Thyroid gland (tissue), 4 donors: ENCODE data around the gene PPP4C. TPM values are rescaled to one million over a fixed set of nuclear protein-coding genes. Genes with fewer than 3 reads are reported as not detected.

Experiments
- DNase-seq, 2 donors: peaks; one replicate each; pipeline ENCODE4 v3.0.0-alpha.2; 2019
- H3K27ac ChIP-seq, 3 donors: fragments of 200-600 bp; sonication (generic); 1 replicate in 2 of 3; 2 replicates in 1 of 3; pipeline ENCODE4 v1.5.1; 2016 to 2019; ENCODE audit warnings: mild to moderate bottlenecking in 1 of 3, moderate library complexity in 1 of 3
- H3K27me3 ChIP-seq: fragments of 200-600 bp; sonication (generic); one replicate; pipeline ENCODE4 v1.5.1; 2019
- H3K36me3 ChIP-seq, 2 donors: fragments of 200-600 bp; sonication (generic); one replicate each; pipeline ENCODE4 v1.5.1; 2016 to 2019
- H3K4me1 ChIP-seq, 2 donors: fragments of 200-600 bp; sonication (generic); one replicate each; pipeline ENCODE4 v1.5.1; 2017 to 2019
- H3K4me3 ChIP-seq, 3 donors: fragments of 200-600 bp; sonication (generic); replicated peaks in 1 of 3; 1 replicate in 2 of 3; 2 replicates in 1 of 3; pipeline ENCODE4 v1.5.1; 2016; ENCODE audit warnings: mild to moderate bottlenecking in 1 of 3
- H3K9me3 ChIP-seq: fragments of 200-600 bp; sonication (generic); one replicate; pipeline ENCODE4 v1.5.1; 2017
- POLR2A ChIP-seq, 2 donors: fragments of 450-650 bp; IDR thresholded peaks; one replicate each; pipeline ENCODE4 v1.6.1; 2017; ENCODE audit warnings: antibody characterized with exemption in 2 of 2, mild to moderate bottlenecking in 2 of 2, moderate library complexity in 1 of 2
- WGBS, 2 donors: methylation state at CpG; one replicate each; pipeline ENCODE4 v1.1.5; 2017; 5-methylcytosine and 5-hydroxymethylcytosine counted together
- intact Hi-C: fragments of 100-400 bp; cut with DNase I; formaldehyde crosslinking; loops from one replicate; pipeline ENCODE4 v1.15.1; 2023
- total RNA-seq, 4 donors: library from RNA; depleted of rRNA; stranded (reverse); fragments of >200 nt; gene quantifications; one replicate each; pipeline ENCODE4 v1.2.3, GENCODE V29; 2016
- TF ChIP-seq, protein P1 (sequence below), 6 experiments: fragments of 200-600 bp in 3 of 6; fragments of 450-650 bp in 3 of 6; sonication (generic) in 3 of 6; IDR thresholded peaks; one replicate each; pipeline ENCODE4 v1.5.1; 2016 to 2019; ENCODE audit warnings: antibody characterized with exemption in 6 of 6, mild to moderate bottlenecking in 2 of 6, inconsistent platforms in 1 of 6, moderate library complexity in 1 of 6

Gene PPP4C
- total RNA-seq, 4 donors from 2014 or later: 43.6 to 59.9 (median 50.8) TPM

DNA sequence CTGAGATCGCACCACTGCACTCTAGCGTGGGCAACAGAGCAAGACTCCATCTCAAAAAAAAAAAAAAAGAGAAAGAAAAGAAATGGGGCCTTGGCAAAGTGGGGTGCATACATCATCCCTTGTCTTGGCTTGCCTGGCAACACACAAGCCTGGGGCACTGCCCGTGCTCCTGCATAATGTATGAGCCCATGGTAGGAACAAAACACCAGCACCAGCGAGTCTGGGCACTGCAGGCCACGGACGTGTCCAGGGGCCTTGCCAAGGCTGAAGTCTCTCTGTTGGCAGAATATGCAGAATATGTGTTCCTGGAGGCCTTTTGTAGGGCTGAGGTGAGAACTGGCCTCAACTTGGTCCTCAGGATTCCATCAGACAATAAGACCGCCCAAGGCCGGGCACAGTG lies 25.9 kb upstream of the PPP4C start:
- 86 to 89% methylated on average over 8 of the region's 8 CpGs for WGBS, 2 donors
- no peak overlapping the region for H3K27ac ChIP-seq
- intact Hi-C loops: no loop called here
- no peak for DNase-seq
- peaks cover 11 to 15% of the 10 kb centered on the region in 2 donors for H3K4me1 ChIP-seq
- H3K27me3 ChIP-seq: no peaks in the 10 kb centered on the region
- H3K36me3 ChIP-seq: no peaks in the 10 kb centered on the region
- H3K4me3 ChIP-seq: no peak overlapping the region
- TF ChIP-seq, protein P1, sequence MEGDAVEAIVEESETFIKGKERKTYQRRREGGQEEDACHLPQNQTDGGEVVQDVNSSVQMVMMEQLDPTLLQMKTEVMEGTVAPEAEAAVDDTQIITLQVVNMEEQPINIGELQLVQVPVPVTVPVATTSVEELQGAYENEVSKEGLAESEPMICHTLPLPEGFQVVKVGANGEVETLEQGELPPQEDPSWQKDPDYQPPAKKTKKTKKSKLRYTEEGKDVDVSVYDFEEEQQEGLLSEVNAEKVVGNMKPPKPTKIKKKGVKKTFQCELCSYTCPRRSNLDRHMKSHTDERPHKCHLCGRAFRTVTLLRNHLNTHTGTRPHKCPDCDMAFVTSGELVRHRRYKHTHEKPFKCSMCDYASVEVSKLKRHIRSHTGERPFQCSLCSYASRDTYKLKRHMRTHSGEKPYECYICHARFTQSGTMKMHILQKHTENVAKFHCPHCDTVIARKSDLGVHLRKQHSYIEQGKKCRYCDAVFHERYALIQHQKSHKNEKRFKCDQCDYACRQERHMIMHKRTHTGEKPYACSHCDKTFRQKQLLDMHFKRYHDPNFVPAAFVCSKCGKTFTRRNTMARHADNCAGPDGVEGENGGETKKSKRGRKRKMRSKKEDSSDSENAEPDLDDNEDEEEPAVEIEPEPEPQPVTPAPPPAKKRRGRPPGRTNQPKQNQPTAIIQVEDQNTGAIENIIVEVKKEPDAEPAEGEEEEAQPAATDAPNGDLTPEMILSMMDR (IDR thresholded peaks at IDR 0.05): no peak
- TF ChIP-seq POLR2A (IDR thresholded peaks at IDR 0.05): no peak
- H3K9me3 ChIP-seq: no peaks in the 10 kb centered on the region

DNA sequence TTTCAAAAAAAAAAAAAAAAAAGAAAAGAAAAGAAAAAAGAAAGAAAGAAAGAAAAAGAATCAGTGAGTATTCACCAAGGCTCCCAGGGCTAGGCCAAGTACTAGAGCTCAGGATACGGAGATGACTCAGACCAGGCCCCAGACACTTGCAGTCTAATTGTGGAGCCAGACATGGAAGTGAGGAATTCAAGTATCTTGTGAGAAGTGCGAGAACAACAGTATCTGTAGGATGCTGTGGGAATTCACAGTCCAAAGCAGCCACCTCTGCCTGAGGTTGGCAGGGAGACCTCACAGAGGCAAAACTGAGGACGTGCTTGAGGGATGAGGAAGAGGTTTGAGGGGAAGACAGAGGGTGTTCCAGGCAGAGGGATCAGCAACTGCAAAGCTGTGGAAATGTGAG lies 24.3 kb upstream of the PPP4C start:
- no peak for DNase-seq
- intact Hi-C loops: no loop called here

DNA sequence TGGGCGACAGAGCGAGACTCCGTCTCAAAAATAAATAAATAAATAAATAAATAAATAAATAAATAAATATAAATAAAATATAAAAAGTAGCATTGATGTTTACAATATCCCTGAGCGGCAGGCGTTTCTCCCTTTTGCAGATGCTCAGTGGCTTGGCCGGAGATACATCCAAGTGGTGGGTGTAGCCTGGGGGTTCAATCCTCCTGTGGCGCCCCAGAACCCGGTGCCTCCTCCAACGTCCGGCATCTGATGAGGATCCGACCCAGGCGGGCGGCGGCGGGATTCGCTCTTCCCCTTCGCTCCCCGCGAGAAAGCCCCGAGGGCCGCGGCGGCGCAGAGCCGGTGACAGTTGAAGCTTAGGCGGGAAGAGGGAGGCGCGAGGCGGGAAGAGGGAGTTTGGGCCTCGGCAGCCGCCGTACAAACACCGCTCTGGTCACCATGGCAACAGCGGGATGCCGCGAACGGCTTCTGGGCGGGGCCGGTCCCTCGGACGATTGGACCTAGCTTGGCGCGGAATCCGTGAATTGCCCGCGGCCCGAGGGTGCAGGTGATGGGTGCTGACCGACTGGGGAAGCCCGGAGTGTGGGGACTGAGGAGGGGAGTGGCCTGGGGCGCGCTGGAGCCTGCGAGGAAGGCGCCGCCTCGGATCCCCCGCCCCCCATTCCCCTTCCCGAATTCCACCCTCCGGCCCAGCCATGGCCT lies 23.0 kb upstream of the PPP4C start:
- peak; percentile 89 to 93 for DNase-seq
- H3K4me3 ChIP-seq: peak overlapping the region; percentile 11 to 58 (median 41)
- peak overlapping the region in 1 of 3 donors; percentile 43 for H3K27ac ChIP-seq
- no peak for TF ChIP-seq POLR2A (IDR thresholded peaks at IDR 0.05)
- TF ChIP-seq, protein P1 (IDR thresholded peaks at IDR 0.05): no peak
- no peaks in the 10 kb centered on the region for H3K27me3 ChIP-seq
- 6 to 9% methylated on average over 31 to 49 of the region's 58 CpGs for WGBS, 2 donors
- H3K9me3 ChIP-seq: no peaks in the 10 kb centered on the region
- intact Hi-C loops: no loop called here
- H3K36me3 ChIP-seq: no peaks in the 10 kb centered on the region
- peaks cover 15 to 23% of the 10 kb centered on the region in 2 donors for H3K4me1 ChIP-seq

More for the DNA sequence above, 24.3 kb upstream of the PPP4C start:
- Histone ChIP-seq H3K4me1 (peaks cover 15 to 23% of the 10 kb centered on the region in 2 donors), H3K27me3 (no peaks in the 10 kb centered on the region), H3K36me3 (no peaks in the 10 kb centered on the region), H3K4me3 (no peak overlapping the region), H3K9me3 (no peaks in the 10 kb centered on the region), H3K27ac (no peak overlapping the region)
- TF ChIP-seq, protein P1 (IDR thresholded peaks at IDR 0.05): no peak
- no peak for TF ChIP-seq POLR2A (IDR thresholded peaks at IDR 0.05)
- WGBS, 2 donors: 80 to 81% methylated on average over 3 of the region's 3 CpGs

DNA sequence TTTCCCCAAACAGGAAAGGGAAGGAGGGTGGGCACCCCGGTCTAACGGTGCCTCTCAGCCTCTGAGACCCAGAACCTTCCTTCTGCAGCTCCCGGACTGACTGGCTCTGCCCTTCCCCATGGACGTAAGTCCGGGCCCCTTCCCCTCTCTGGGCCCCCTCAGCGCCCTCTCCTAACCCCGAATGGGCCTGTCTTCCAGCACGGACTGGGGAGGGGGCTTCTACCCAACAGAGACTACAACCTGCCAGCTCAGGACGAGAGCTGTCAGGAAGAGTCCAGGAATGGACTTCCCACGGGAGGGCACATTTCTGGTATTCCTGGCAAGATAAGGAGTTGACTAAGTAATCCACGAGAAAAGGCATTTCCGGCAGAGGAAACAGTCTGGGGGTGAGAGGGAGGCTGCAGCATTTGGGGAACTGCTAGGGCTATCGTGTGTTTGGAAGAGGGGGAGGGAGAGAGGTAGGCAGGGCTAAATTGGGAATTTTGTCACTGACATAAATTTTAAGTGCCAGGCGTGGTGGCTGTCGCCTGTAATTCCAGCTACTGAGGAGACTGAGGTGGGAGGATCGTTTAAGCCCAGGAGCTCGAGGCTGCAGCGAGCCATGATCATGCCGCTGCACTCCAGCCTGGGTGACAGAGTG lies 22.3 kb upstream of the PPP4C start:
- Histone ChIP-seq H3K27me3 (no peaks in the 10 kb centered on the region), H3K4me3 (peak overlapping the region; percentile 11 to 58 (median 41)), H3K9me3 (no peaks in the 10 kb centered on the region), H3K36me3 (no peaks in the 10 kb centered on the region), H3K27ac (peak overlapping the region in 1 of 3 donors; percentile 43), H3K4me1 (peaks cover 15 to 29% of the 10 kb centered on the region in 2 donors)
- DNase-seq: no peak
- TF ChIP-seq, protein P1 (IDR thresholded peaks at IDR 0.05): no peak
- TF ChIP-seq POLR2A (IDR thresholded peaks at IDR 0.05): no peak
- intact Hi-C loops: no loop called here
- WGBS, 2 donors: 5 to 7% methylated on average over 18 to 19 of the region's 19 CpGs

DNA sequence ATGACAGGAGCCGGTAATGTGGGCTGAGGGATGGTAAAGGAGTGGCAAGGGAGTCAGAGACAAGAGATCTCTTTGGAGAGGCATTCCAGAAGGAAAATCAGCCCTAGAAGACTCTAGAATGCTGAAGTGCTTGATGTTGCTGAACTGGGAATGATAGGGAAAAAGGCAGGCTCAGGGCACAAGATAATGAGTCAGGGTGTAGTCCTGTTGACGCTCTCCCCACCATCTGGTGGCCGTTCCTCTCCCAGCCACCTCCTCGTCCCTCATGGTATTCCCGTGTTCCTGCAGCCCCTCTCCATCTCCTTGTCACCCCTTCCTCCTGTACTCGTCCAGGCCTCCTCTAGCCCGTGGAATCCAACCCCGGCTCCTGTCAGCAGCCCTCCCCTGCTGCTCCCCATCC lies 21.3 kb upstream of the PPP4C start:
- DNase-seq: no peak
- TF ChIP-seq, protein P1 (IDR thresholded peaks at IDR 0.05): no peak
- TF ChIP-seq POLR2A (IDR thresholded peaks at IDR 0.05): no peak
- Histone ChIP-seq H3K27me3 (no peaks in the 10 kb centered on the region), H3K27ac (no peak overlapping the region), H3K36me3 (no peaks in the 10 kb centered on the region), H3K4me1 (peaks cover 15 to 29% of the 10 kb centered on the region in 2 donors), H3K4me3 (no peak overlapping the region), H3K9me3 (no peaks in the 10 kb centered on the region)
- 81 to 89% methylated on average over 8 of the region's 8 CpGs for WGBS, 2 donors
- intact Hi-C loops: no loop called here
